Trophoblast cell (in vitro differentiated cells and primary cell): Measurements from ENCODE around the gene C2CD2L.
"Not testable (repeated sequence)": the region's sequence is repeated elsewhere in the genome, so short reads cannot be mapped to it uniquely, and the experiment has no call there.

Source experiments
- DNase-seq, 2 donors: peaks; one replicate each; pipeline ENCODE4 v3.0.0-alpha.2; 2016
- H2AFZ ChIP-seq: 2 replicates; pipeline ENCODE4 v1.6.1; 2013; ENCODE audit warnings: low read length, moderate library complexity, mild to moderate bottlenecking; ENCODE audit not compliant: insufficient read depth, poor library complexity
- H2AK5ac ChIP-seq: 2 replicates; pipeline ENCODE4 v1.6.1; 2013; ENCODE audit warnings: mild to moderate bottlenecking, low read length
- H2BK120ac ChIP-seq: 2 replicates; pipeline ENCODE4 v1.6.1; 2013; ENCODE audit warnings: low read length, mild to moderate bottlenecking, moderate library complexity; ENCODE audit not compliant: insufficient read depth, poor library complexity
- H2BK12ac ChIP-seq: 2 replicates; pipeline ENCODE4 v1.6.1; 2013; ENCODE audit warnings: mild to moderate bottlenecking, low read length, moderate library complexity
- H2BK5ac ChIP-seq: 2 replicates; pipeline ENCODE4 v1.6.1; 2013; ENCODE audit warnings: low read length, low read depth, moderate library complexity, mild to moderate bottlenecking; ENCODE audit not compliant: poor library complexity
- H3K14ac ChIP-seq: 2 replicates; pipeline ENCODE4 v1.6.1; 2013; ENCODE audit warnings: mild to moderate bottlenecking, low read length
- H3K18ac ChIP-seq: 2 replicates; pipeline ENCODE4 v1.6.1; 2013; ENCODE audit warnings: mild to moderate bottlenecking, low read length
- H3K23ac ChIP-seq: 2 replicates; pipeline ENCODE4 v1.6.1; 2013; ENCODE audit warnings: low read length
- H3K27ac ChIP-seq: 2 replicates; pipeline ENCODE4 v1.5.1; 2013; ENCODE audit warnings: low read depth, mild to moderate bottlenecking, inconsistent platforms, low read length, moderate library complexity
- H3K27me3 ChIP-seq: 2 replicates; pipeline ENCODE4 v1.6.1; 2013; ENCODE audit warnings: inconsistent platforms, mild to moderate bottlenecking, low read length, moderate library complexity; ENCODE audit not compliant: insufficient read depth
- H3K36me3 ChIP-seq, 2 experiments: 1 replicate in 1 of 2; 2 replicates in 1 of 2; pipeline ENCODE4 v1.6.1; 2013; ENCODE audit warnings: low read length in 2 of 2, mild to moderate bottlenecking in 2 of 2, moderate library complexity in 1 of 2; ENCODE audit not compliant: insufficient read depth in 2 of 2, control insufficient read depth in 1 of 2
- H3K4ac ChIP-seq: 2 replicates; pipeline ENCODE4 v1.6.1; 2013; ENCODE audit warnings: low read depth, mild to moderate bottlenecking, low read length, moderate library complexity
- H3K4me1 ChIP-seq, 2 experiments: 1 replicate in 1 of 2; 2 replicates in 1 of 2; pipeline ENCODE4 v1.6.1; 2013; ENCODE audit warnings: low read length in 2 of 2, mild to moderate bottlenecking in 2 of 2, moderate library complexity in 1 of 2; ENCODE audit not compliant: insufficient read depth in 2 of 2, control insufficient read depth in 1 of 2
- H3K4me2 ChIP-seq: 2 replicates; pipeline ENCODE4 v1.6.1; 2013; ENCODE audit warnings: inconsistent platforms, mild to moderate bottlenecking, low read length, moderate library complexity
- H3K4me3 ChIP-seq: 2 replicates; pipeline ENCODE4 v1.5.1; 2013; ENCODE audit warnings: mild to moderate bottlenecking, low read depth, low read length, inconsistent platforms
- H3K79me1 ChIP-seq: one replicate; pipeline ENCODE4 v1.6.1; 2013; ENCODE audit warnings: low read length
- H3K79me2 ChIP-seq: 2 replicates; pipeline ENCODE4 v1.6.1; 2013; ENCODE audit warnings: low read length, mild to moderate bottlenecking; ENCODE audit not compliant: control insufficient read depth, insufficient read depth, poor library complexity
- H3K9ac ChIP-seq: 2 replicates; pipeline ENCODE4 v1.6.1; 2013; ENCODE audit warnings: mild to moderate bottlenecking, low read length
- H3K9me3 ChIP-seq: 2 replicates; pipeline ENCODE4 v1.6.1; 2013; ENCODE audit warnings: low read depth, mild to moderate bottlenecking, control low read depth, inconsistent platforms, low read length; ENCODE audit not compliant: insufficient read depth
- H4K12ac ChIP-seq: 2 replicates; pipeline ENCODE4 v1.6.1; 2013; ENCODE audit warnings: low read depth, mild to moderate bottlenecking, low read length, moderate library complexity
- H4K8ac ChIP-seq: 2 replicates; pipeline ENCODE4 v1.6.1; 2013; ENCODE audit warnings: low read depth, mild to moderate bottlenecking, low read length, moderate library complexity
- H4K91ac ChIP-seq: one replicate; pipeline ENCODE4 v1.6.1; 2013; ENCODE audit warnings: low read depth, mild to moderate bottlenecking, low read length, moderate library complexity
- WGBS: extraction: QIAGEN DNeasy Blood & Tissue Kit; methylation state at CpG from one replicate; pipeline ENCODE4 v1.1.7; 2013; ENCODE audit warnings: missing lambda C conversion rate; ENCODE audit not compliant: insufficient read length, insufficient coverage; ENCODE audit errors: extremely low coverage; 5-methylcytosine and 5-hydroxymethylcytosine counted together

The C2CD2L gene

GRCh38 chr11:119130662-119131061 lies 23.5 kb downstream of the C2CD2L start:
- Histone ChIP-seq H3K23ac (no peak overlapping the region), H2AK5ac (no peak overlapping the region), H3K9ac (no peak overlapping the region), H2BK120ac (no peak overlapping the region), H3K27ac (no peak overlapping the region), H3K4me3 (no peak overlapping the region), H3K18ac (no peak overlapping the region), H3K4me2 (no peak overlapping the region), H3K4me1 (no peaks in the 10 kb centered on the region), H2AFZ (no peak overlapping the region), H3K36me3 (peaks cover 38 to 40% of the 10 kb centered on the region in 2 experiments), H3K27me3 (no peaks in the 10 kb centered on the region), H3K79me1 (no peaks in the 10 kb centered on the region), H3K79me2 (no peaks in the 10 kb centered on the region), H4K12ac (no peak overlapping the region), H4K8ac (no peak overlapping the region), H2BK5ac (no peak overlapping the region), H3K9me3 (no peaks in the 10 kb centered on the region), H4K91ac (no peak overlapping the region), H2BK12ac (no peak overlapping the region), H3K4ac (no peak overlapping the region), H3K14ac (no peak overlapping the region)
- no CpG with 5 or more reads among the region's 3 CpGs for WGBS
- no peak for DNase-seq

- Histone ChIP-seq H3K14ac (no peak overlapping the region), H3K79me2 (no peaks in the 10 kb centered on the region), H3K9me3 (no peaks in the 10 kb centered on the region), H3K4ac (no peak overlapping the region), H3K27ac (no peak overlapping the region), H3K9ac (no peak overlapping the region), H3K4me2 (no peak overlapping the region), H2AFZ (no peak overlapping the region), H4K12ac (no peak overlapping the region), H2BK5ac (no peak overlapping the region), H3K23ac (no peak overlapping the region), H3K18ac (no peak overlapping the region), H3K27me3 (no peaks in the 10 kb centered on the region), H3K4me3 (no peak overlapping the region), H2BK120ac (no peak overlapping the region), H3K4me1 (no peaks in the 10 kb centered on the region), H3K79me1 (no peaks in the 10 kb centered on the region), H4K8ac (no peak overlapping the region), H2AK5ac (no peak overlapping the region), H4K91ac (no peak overlapping the region), H3K36me3 (peaks cover 31 to 40% of the 10 kb centered on the region in 2 experiments), H2BK12ac (no peak overlapping the region)
- peak in 1 of 2 donors; percentile 14 for DNase-seq
- no CpG with 5 or more reads among the region's 4 CpGs for WGBS
Observed at GRCh38 chr11:119134389-119134978, 27.3 kb downstream of the C2CD2L start.

DNA sequence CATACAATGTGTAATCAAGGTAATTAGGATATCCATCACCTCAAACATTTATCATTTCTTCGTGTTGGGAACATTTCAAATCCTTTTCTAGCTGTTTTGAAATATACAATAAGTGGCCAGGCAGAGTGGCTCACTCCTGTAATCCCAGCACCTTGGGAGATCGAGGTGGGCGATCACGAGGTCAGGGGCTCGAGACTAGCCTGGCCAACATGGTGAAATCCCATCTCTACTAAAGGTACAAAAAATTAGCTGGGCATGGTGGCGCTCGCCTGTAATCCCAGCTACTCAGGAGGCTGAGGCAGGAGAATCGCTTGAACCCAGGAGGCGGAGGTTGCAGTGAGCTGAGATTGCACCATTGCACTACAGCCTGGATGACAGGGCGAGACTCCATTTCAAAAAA lies 32.1 kb downstream of the C2CD2L start:
- not testable (repeated sequence) for H3K4me1 ChIP-seq, H2BK120ac ChIP-seq, H3K4me3 ChIP-seq, H2BK5ac ChIP-seq, H3K14ac ChIP-seq, H3K18ac ChIP-seq, H2AK5ac ChIP-seq, H2AFZ ChIP-seq, H3K9me3 ChIP-seq, H4K12ac ChIP-seq, H3K23ac ChIP-seq, H3K36me3 ChIP-seq, H3K27ac ChIP-seq, H4K91ac ChIP-seq, DNase-seq, H3K4me2 ChIP-seq, H3K9ac ChIP-seq, H3K4ac ChIP-seq, H3K79me1 ChIP-seq, H4K8ac ChIP-seq, H3K79me2 ChIP-seq, H2BK12ac ChIP-seq, H3K27me3 ChIP-seq
- no CpG with 5 or more reads among the region's 10 CpGs for WGBS

- Histone ChIP-seq H3K4me2 (no peak overlapping the region), H2BK12ac (no peak overlapping the region), H3K27ac (no peak overlapping the region), H3K9me3 (peaks cover 2% of the 10 kb centered on the region), H2AK5ac (no peak overlapping the region), H4K91ac (no peak overlapping the region), H2BK120ac (no peak overlapping the region), H3K18ac (no peak overlapping the region), H3K14ac (no peak overlapping the region), H3K4me1 (peaks cover 10 to 14% of the 10 kb centered on the region in 2 experiments), H3K4ac (no peak overlapping the region), H4K8ac (no peak overlapping the region), H3K23ac (no peak overlapping the region), H3K4me3 (no peak overlapping the region), H3K79me1 (no peaks in the 10 kb centered on the region), H4K12ac (no peak overlapping the region), H3K79me2 (no peaks in the 10 kb centered on the region), H2BK5ac (no peak overlapping the region), H3K36me3 (no peaks in the 10 kb centered on the region), H3K27me3 (peaks cover 25% of the 10 kb centered on the region), H2AFZ (no peak overlapping the region), H3K9ac (no peak overlapping the region)
- peak; percentile 50 to 75 for DNase-seq
- WGBS: no CpG with 5 or more reads among the region's 7 CpGs
Observed at GRCh38 chr11:119144825-119145486, 37.8 kb downstream of the C2CD2L start.
